Mucosa of descending colon (tissue), 3 donors: ENCODE results near the gene ETV6. TPM values are rescaled to one million over a fixed set of nuclear protein-coding genes. Genes with fewer than 3 reads are reported as not detected.
"Not testable (repeated sequence)": the region's sequence is repeated elsewhere in the genome, so short reads cannot be mapped to it uniquely, and the experiment has no call there.

ENCODE experiments used
- ATAC-seq: fragments of 200-7000 bp; cut with Tn5 transposase; one replicate; pipeline ENCODE4 v1.9.1; 2020; ENCODE audit warnings: mild to moderate bottlenecking, moderate library complexity
- DNase-seq, 3 donors: peaks; one replicate each; pipeline ENCODE4 v3.0.0-alpha.2; 2020
- H3K36me3 ChIP-seq: fragments of 200-600 bp; one replicate; pipeline ENCODE4 v1.8.0; 2021; ENCODE audit warnings: low read depth, mild to moderate bottlenecking
- H3K4me1 ChIP-seq: fragments of 200-600 bp; one replicate; pipeline ENCODE4 v1.8.0; 2021; ENCODE audit warnings: low read depth, mild to moderate bottlenecking
- H3K4me3 ChIP-seq: fragments of 200-600 bp; one replicate; pipeline ENCODE4 v1.8.0; 2021; ENCODE audit warnings: mild to moderate bottlenecking
- H3K9me3 ChIP-seq: fragments of 200-600 bp; one replicate; pipeline ENCODE4 v1.8.0; 2021; ENCODE audit warnings: mild to moderate bottlenecking
- CTCF ChIP-seq: fragments of 200-600 bp; IDR thresholded peaks from one replicate; pipeline ENCODE4 v1.8.0; 2022; ENCODE audit warnings: antibody characterized with exemption, mild to moderate bottlenecking
- intact Hi-C, 2 donors: fragments of 100-400 bp; cut with DNase I in 1 of 2; cut with micrococcal nuclease in 1 of 2; formaldehyde crosslinking; loops; one replicate each; pipeline versions ENCODE4 v1.11.0 to v1.11.1; 2022; cut with DNase I, micrococcal nuclease
- total RNA-seq, 3 donors: library from RNA; stranded (reverse); fragmentation: NEBNext Ultra II Directional in 2 of 3; extraction: Animal tissue kit (Norgen Biotek cat#: 25700) in 2 of 3; gene quantifications; one replicate each; pipeline versions ENCODE4 v1.2.1 to v1.2.4, GENCODE V29; 2021 to 2023
- donor health status: DM: no; HTN: no; CAD: no; lungs with moderate emphysema.
- donor health status: DM: no; HTN: no; CAD: no.
- donor health status: DM: no; HTN: yes; CAD: no.

Gene ETV6
- total RNA-seq, 3 donors from 2014 or later: 60.9 to 74.3 (median 72.8) TPM

- Histone ChIP-seq H3K4me1 (no peaks in the 10 kb centered on the region), H3K4me3 (no peak overlapping the region), H3K9me3 (no peaks in the 10 kb centered on the region), H3K36me3 (no peaks in the 10 kb centered on the region)
- no peak for DNase-seq
- no peak for ATAC-seq
- intact Hi-C loops: no loop called here
- TF ChIP-seq CTCF: no peak
Observed at GRCh38 chr12:11628353-11628752, 21.1 kb upstream of the ETV6 start.

- peak; percentile 59 for ATAC-seq
- DNase-seq: no peak
- H3K9me3 ChIP-seq: no peaks in the 10 kb centered on the region
- H3K4me3 ChIP-seq: no peak overlapping the region
- intact Hi-C loops: no loop called here
- no peaks in the 10 kb centered on the region for H3K4me1 ChIP-seq
- no peak for TF ChIP-seq CTCF
- H3K36me3 ChIP-seq: no peaks in the 10 kb centered on the region
Observed at GRCh38 chr12:11630046-11630706, 19.3 kb upstream of the ETV6 start.

GRCh38 chr12:11631288-11631687 lies 18.2 kb upstream of the ETV6 start:
- intact Hi-C loops: no loop called here
- Histone ChIP-seq H3K4me1 (no peaks in the 10 kb centered on the region), H3K9me3 (peaks cover 6% of the 10 kb centered on the region), H3K4me3 (no peak overlapping the region), H3K36me3 (no peaks in the 10 kb centered on the region)
- TF ChIP-seq CTCF: no peak
- DNase-seq (no peak), ATAC-seq (no peak)

GRCh38 chr12:11631881-11632280 lies 17.6 kb upstream of the ETV6 start:
- intact Hi-C loops, H3K4me1 ChIP-seq, DNase-seq, H3K36me3 ChIP-seq, H3K4me3 ChIP-seq, H3K9me3 ChIP-seq, ATAC-seq: not testable (repeated sequence)

- Histone ChIP-seq H3K4me1 (no peaks in the 10 kb centered on the region), H3K36me3 (no peaks in the 10 kb centered on the region), H3K9me3 (peaks cover 6% of the 10 kb centered on the region), H3K4me3 (no peak overlapping the region)
- intact Hi-C loops: no loop called here
- DNase-seq: no peak
- no peak for ATAC-seq
- no peak for TF ChIP-seq CTCF
Observed at GRCh38 chr12:11633968-11634367, 15.5 kb upstream of the ETV6 start.

GRCh38 chr12:11635341-11635740 lies 14.1 kb upstream of the ETV6 start:
- intact Hi-C loops: no loop called here

More at GRCh38 chr12:11635341-11635740, 14.1 kb upstream of the ETV6 start:
- Histone ChIP-seq H3K4me3 (no peak overlapping the region), H3K36me3 (no peaks in the 10 kb centered on the region), H3K4me1 (no peaks in the 10 kb centered on the region), H3K9me3 (peaks cover 6% of the 10 kb centered on the region)
- DNase-seq (no peak), ATAC-seq (no peak)
- no peak for TF ChIP-seq CTCF
